Urothelium cell line (cell line): ENCODE data around the gene PRUNE2.

ENCODE experiments used
- DNase-seq: peaks from one replicate; pipeline ENCODE4 v3.0.0; 2011; ENCODE audit warnings: low spot score, mixed read lengths
- FAIRE-seq: peaks from 2 replicates; lab custom pipeline; 2011; peaks lifted over from hg19 to GRCh38; lab: Jason Lieb, UNC

PRUNE2 gene

DNA sequence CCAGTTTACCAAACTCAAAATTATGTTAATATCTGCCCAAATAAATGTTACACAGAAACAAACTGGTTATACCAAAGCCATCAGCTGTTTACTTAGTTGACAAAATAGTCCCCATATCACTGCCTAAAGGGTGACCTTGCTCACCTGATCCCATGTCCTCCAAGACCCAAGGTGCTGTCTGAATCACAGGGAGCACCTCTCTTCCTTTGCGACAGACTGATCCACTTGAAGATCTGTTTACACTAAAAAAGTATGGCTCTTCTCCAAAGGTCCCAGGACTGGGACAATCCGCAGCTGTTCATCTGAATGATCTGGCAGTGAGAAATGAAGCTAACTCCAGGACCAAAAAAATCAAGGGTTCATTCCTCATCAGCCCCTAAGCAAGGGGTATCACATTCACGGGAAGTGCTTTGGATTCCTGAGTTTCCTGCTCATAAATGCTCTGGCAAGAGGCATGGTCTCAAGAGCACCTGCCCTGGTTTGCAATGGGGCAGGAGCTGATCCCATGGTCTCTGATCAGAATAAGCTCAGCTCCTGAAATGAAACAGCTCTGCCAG, 5.0 kb downstream of the PRUNE2 start:
- FAIRE-seq (no peak), DNase-seq (no peak)

DNA sequence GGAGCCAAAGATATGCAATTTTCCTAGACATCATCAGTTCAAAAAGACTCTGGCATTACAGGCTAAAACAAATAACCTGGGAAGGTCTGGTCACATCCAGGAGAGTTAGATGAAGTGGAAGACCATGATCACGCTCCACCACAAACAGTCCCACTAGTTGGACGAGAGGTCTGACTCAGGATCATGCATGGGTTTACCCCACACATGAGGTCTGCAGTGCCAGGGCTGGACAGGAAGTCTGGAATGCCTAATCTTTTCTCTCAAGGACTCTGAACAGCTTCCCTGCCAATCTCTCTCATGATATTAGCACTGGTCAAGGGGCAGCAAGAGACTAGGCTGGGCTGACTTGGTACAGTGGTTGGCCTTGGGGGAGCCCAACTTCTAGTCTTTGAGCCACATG, 7.1 kb downstream of the PRUNE2 start:
- FAIRE-seq = no peak

DNA sequence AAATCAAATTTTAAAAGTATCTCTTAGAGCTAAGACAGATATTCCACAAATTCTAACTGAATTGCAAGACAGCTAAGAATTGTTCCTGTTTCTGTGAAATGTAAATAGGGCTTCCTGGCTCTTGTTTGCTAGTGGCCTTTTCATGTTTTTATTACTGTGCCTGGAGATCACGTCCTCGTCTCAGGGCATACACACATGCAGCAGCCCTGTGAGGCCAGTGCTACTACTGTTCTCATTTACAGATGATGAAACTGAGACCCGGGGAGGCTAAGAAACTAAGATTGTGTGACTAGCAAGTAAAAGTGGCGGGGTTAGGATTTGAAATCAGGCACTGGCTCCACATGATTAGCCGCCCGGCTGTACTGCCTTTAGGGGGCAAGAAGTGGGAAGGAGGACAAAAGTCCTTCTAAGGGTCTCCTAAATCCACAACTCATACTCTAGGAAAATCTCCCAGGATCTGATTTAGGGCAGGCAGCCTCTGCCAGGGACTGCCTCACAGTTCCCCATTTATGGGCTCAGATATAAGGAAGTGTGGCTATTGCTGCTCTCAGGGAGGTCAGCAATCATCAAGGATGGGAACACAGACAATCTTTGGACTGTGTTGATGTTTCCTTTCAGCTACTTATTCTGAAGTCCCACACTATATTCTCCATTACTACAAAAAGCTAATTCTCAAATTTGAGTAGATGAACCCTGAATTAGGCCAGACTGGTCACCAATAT, 7.9 kb downstream of the PRUNE2 start:
- FAIRE-seq = no peak

More for the DNA sequence above, 7.1 kb downstream of the PRUNE2 start:
- no peak for DNase-seq

DNA sequence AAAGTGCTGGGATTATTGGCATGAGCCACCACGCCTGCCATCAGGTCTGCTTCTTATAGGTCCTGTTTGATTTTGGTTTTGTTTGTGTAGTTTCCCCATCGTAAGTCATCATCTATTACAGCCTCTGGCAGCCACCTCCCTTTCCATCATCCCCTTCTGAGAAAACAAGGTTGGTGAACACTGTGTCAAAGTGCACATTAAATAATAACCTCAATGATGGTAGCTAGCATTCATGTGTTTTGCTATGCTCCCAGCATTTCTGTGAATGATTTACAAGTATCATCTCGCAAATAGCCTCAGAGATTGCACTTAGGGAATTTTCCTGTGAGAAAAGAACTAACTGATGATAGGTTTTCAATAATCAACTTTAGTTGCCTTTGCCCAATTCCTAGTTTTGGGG, 9.9 kb downstream of the PRUNE2 start:
- FAIRE-seq (no peak), DNase-seq (no peak)

More for the DNA sequence above, 7.9 kb downstream of the PRUNE2 start:
- DNase-seq = no peak

DNA sequence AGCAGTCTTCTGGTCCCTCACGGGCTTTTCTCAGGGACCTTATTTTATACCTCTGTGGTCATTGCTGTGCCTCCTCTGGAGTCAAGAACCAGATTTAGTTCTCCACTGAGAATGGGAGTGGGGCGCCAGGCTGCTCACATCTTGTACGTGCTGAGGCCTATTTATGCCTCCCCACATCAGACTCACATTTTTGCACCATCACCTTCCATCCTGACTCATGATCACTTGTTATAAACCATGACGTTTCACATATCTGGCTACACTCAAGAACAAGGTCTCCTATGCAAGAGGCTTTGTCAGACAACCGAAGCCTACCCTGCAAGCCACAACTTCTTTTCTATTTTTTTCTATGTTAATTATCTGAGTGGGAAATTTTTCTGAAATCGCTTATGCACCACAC, 10.7 kb downstream of the PRUNE2 start:
- no peak for FAIRE-seq
- DNase-seq = no peak

DNA sequence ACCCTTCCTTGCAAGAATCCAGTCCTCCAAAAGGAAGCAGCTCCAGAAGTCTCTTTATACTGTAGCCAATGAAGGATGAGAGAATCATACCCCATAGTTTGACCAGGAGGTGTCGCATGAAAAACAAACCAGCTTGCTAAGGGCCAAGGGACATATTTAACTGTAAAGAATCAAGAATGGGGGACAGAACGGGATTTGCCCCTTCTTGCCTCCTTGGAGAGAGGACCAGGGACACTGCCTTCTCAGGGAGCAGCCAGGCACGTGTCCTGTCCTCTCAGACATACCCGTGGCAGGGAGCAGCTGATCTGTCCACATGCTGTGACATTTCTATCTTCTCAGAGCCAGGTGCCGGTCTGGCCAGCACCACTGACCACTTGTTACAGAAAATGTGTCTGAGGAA, 11.7 kb downstream of the PRUNE2 start:
- DNase-seq = no peak
- FAIRE-seq = no peak

DNA sequence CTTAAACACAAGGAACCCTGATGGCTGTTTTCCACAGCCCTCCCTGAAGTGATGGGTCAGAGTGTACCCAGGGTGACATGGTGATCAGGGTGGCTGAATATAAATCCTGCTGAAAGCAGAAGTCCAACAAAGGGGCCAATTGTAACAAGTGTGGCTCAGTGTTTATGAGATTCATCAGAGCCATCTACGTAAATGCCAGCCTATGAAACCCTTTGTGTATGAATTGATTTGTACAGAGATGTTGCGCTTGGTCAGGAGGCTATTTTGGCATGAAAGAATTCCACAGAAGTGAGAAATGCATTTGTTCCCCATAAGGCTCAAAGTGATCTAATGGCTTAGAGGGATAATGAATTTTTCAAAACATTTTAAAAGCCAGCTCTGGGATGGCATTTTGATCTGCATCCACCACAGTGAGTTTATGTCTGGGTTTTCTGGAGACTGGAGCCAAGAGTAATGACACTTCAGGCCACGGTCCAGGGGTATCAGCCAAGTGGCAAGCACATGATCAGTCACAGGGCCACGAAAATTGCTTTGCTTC, 12.4 kb downstream of the PRUNE2 start:
- DNase-seq = no peak

DNA sequence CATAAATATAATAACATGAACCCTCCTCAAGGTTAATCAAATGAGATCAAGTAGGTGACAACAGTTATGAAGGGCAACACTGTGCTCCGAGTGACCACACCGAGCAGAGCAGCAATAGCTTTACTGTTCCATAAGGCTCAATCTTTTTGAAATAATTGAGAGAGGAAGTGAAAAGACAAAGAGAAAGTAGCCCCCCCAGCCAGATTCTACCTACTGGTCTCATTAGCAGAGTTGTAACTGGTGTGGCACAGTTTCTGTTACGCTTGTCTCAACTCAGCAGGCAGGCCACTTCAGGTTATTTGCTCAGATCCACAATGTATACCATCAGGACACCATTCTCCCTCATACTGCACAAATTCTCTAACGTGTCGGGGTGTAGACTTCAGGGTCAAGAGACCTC, 14.0 kb downstream of the PRUNE2 start:
- FAIRE-seq (no peak), DNase-seq (no peak)

More for the DNA sequence above, 12.4 kb downstream of the PRUNE2 start:
- no peak for FAIRE-seq

DNA sequence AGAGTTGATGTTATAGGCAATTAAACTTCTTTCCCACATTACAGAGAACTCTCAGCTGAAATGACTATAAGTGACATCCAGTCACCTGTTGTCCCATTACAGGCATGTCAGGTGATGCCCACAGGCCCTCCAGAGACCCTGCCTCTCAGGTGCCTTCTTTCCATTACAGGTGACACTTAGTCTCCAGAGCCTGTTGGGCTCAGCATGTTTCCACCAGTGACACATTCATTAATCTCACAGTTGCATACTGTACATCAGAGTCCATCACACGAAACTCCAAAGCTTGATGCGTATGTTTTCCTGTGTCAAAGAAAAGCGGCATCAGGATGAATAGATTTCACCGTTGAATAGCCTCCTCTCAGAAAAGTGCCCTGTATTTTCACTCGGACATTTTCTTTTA, 14.6 kb downstream of the PRUNE2 start:
- no peak for FAIRE-seq
- no peak for DNase-seq

DNA sequence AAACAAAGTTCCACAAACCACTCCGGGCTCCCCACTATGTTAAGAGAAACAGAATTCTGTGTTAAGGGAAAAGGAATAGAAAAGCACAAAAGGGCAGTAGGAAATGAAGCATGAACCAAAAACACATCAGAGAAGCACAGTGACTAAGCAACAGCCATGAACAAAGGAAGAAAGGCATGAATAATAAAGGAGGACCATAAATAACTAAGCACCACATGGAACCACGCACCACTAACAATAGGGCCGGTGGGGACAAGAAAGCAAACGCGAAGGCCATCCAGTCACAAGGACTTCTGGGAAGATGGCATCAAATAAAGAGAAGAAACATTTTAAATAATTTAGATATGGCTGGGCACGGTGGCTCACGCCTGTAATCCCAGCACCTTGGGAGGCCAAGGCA, 18.0 kb downstream of the PRUNE2 start:
- no peak for DNase-seq
- no peak for FAIRE-seq

DNA sequence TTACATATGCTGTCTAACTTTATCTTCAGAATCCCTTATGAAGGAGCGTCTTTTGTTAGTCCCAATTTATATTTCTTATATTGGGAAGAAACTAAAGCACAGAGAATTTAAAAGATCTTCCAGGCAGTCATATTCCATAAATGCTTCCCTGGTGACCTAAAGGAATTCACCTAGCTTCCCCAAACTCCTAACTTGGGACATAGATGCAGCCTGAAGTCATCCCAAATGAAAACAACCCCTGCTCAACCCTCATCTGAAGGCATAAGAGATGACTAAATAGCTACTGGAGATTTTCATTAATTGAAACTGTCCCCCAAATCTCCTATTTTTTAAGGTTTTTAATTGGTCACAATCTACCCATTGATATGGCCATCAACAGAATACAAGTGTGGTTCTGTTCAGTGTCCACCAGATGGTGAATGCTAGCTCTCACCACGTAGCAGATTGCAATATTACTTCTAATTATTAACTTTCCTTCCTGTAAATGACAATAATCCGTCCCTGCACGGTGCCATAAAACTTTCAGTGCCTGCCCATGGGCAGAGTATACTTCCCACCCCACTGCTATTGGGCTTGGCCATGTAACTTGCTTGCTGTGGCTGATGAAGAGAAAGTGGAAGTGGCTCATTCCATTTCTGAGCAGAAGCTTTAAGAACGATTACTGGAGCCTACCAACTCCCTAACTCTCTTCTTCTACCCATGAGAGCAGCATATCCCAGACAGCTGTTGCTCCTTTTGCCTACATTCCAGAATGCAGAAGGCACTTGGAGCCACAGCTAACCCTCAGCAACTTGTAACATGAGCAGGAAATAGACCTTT, 18.7 kb downstream of the PRUNE2 start:
- FAIRE-seq = no peak
- no peak for DNase-seq

DNA sequence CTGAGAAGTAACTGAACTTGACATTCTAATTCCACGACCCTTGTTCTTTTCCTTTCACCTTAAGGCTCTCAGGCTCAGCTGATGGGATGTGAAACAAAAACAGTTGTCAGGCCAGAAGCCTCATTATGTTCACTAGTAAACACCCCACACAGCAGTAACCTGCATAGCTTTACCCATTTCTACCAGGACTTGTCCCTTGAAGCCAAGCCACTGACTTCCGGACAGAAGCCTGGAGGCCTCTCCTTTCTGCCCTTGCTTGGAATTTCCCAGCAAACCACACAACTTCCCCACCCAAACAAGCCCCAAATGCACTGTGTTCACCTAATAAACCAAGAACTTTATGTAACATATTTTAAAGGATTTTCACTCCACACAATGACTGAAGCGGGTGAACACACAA, 19.6 kb downstream of the PRUNE2 start:
- FAIRE-seq (no peak), DNase-seq (no peak)

DNA sequence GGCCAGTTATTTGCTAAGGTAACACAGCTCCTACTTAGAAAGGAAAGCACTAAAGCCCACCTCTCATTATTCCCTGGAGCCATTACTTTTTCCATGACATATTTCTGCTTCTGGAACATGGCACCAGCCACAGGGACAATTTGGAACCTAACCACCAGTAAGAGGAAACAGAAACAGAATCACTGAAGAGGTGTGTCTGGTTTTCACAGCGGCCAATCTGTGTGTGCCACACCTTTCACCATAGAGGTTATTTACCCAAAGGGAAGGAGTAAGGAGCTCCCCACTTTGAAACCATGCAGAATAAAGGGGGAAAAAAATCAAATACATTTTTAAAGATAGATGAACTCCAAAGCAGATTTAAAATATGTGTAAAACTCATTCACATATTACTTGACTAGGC, 21.1 kb downstream of the PRUNE2 start:
- FAIRE-seq (no peak), DNase-seq (no peak)

DNA sequence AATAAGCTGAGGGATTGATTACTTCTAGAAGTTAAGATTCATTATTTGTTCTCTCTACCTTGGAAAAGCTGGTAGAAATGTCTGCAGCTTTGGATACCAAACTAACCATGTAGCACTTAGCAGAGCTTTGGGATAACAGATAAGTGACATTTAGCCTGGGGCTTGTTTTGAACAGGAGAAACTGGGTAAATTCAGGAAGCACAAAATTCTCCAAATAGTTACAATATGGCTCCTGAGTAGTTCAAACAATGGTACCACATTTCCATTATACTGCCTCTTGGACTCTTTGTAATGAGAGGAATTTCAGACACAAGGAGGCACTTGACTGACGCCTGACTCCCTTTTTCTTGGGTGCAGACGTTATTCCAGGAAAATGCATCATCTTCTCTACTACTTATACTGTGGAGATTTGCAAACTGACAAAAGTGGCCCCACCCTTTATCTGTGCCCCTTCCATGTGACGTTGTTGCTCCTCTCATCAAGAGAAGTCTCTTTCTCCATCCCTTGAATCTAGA, 22.5 kb downstream of the PRUNE2 start:
- no peak for FAIRE-seq

DNA sequence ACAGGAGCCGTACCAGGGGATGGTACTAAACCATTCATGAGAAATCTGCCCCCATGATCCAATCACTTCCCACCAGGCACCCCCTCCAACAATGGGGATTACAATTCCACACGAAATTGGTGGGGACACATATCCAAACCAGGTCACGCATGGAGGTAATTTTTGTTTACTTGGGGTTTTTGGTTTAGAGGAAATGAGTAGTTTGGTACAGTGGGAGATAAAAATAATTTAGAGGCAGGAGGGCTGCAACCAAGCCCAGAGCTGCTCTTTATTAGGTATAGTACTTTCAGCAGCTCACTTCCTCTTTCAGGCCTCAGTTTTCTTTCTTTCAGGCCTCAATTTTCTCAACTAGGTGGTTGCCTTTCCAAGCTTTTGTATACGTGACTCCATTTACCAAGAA, 23.2 kb downstream of the PRUNE2 start:
- no peak for FAIRE-seq
- DNase-seq = no peak

More for the DNA sequence above, 22.5 kb downstream of the PRUNE2 start:
- DNase-seq = no peak

DNA sequence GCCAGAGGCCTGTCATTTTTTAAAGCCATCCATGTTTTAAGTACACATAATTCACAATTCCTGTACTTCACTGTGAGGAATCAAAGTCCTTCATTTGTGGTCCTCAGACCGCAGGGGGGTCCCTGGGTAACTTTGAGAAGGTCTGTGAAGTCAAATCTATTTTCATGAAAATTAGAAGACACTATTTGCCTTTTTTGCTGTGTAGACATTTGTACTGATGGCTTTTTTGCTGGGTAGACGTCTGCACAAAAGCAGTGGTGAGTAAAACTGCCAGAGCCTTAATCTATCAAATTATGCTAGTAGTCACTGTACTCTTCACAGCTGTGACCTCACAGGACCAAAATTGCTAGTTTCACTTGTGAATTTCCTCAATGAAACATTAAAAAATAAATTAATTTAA, 25.7 kb downstream of the PRUNE2 start:
- no peak for FAIRE-seq
- DNase-seq = no peak

DNA sequence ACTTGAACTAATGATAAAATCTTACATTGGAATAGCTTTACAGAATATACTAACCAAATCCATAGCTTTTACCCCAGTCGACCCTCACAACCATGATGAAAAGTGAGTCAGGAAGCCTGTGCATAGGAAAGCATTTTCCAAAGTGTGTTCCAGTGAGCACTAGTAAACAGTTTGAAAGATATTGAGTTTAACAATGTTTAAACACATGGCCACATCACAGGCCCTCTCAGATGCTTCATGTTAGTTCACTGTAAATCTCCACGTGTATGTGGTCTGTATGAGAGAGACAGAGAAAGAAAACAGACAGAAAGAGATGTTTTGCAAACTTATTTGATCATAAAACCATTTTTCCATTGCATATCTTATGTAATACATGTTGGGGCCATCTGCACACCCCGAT, 27.0 kb downstream of the PRUNE2 start:
- DNase-seq (no peak), FAIRE-seq (no peak)

DNA sequence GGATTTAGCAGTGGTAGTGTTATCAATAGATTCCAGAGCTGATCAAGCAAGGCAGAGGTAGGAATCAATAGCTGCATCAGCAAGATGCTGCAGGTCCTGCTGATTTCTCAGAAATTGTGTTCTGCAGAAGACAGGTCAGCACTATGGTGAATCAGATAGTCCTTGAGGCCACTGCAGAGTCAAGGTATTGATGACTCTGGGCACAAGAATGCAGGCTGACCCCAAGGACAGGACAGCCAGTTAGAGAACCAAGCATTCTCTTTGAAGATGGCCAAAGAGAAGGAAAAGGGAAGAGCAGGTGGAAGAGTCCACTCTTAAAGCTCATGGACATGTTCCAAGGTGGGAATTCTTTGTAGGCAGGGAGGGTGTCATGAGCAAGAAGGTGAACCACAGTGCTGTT, 28.0 kb downstream of the PRUNE2 start:
- FAIRE-seq (no peak), DNase-seq (no peak)

DNA sequence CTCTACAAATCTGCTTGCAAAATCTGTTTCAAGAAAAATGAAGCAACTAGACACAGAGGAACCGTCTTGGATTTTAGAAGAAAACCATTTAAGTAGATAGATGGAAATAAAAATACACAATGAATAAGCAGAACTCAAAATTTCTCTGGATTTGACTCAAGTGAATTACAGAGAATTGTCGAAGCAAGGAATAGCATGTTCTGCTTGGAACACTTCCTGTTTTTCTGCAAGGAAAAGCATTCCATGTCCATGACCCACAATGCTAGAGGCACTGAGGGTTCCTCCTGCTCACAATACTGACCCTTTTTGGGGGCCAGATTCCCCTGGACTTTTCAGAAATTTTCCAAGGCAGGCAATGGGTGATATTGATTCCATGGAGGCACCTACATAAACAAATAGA, 29.8 kb downstream of the PRUNE2 start:
- DNase-seq (no peak), FAIRE-seq (no peak)

DNA sequence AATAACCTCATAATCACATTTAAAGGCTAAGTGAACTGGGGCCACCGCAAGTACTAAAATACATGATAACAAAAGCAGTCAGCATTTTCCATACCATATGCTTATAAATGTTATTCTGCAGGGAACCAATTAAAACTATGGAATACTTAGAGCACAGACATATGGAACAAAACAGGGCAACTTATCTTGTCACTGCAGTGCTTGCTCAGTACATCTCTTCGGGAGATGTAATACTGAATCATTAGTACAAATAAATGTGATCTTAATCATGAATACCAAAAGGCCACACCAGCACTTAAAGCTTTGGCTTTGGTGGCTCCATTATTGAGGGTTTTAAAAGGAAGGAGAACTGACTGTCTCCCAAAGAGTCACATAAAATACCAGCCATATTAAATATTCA, 32.1 kb downstream of the PRUNE2 start:
- FAIRE-seq (no peak), DNase-seq (no peak)

DNA sequence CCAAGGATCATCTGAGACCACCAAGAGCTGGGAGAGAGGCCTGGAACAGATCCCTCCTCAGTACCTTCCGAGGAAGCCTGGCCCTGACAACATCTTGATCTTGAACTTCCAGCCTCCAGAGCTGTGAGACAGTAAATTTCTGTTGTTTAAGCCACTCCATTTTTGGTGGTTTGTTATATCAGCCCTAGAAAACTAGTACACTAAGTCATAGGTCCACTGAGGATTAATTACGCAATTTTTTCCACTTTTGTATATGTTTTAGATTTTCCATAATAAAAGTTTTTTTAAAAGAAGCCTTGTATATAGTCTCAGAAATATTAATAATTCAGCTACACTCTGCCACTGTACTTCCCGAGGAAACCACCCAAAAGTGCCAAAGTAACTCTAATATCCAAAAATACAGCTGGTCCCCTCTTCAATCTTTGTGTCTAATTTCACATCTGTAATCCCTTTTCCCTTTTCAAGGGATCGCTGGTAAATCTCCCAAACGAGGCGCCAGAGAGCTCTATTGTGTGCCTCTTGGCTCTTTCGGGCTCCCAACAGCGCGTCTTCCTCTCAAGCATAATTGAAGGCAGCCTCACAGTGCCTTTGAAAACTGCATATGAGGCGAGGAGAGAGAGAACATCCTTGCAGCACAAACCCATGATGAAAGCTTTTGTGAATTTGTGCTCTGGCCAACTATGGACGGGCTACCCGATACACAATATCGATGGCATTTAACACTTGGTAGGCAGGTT, 32.7 kb downstream of the PRUNE2 start:
- DNase-seq (no peak), FAIRE-seq (no peak)
